Muscle layer of duodenum (tissue), 2 donors: ENCODE data around the gene DPH1.
A peak's percentile ranks its signal among the peaks of the same experiment; 100 is the strongest.

ENCODE experiments used
- H3K27ac ChIP-seq: one replicate; pipeline ENCODE4 v1.7.0; 2013; ENCODE audit warnings: mild to moderate bottlenecking, low read length
- H3K27me3 ChIP-seq: one replicate; pipeline ENCODE4 v1.7.0; 2013; ENCODE audit warnings: low read depth, mild to moderate bottlenecking, control low read depth, low read length
- H3K36me3 ChIP-seq, 2 donors: one replicate each; pipeline ENCODE4 v1.7.0; 2013; ENCODE audit warnings: low read length in 2 of 2, control low read depth in 1 of 2, mild to moderate bottlenecking in 1 of 2; ENCODE audit not compliant: insufficient read depth in 2 of 2, control insufficient read depth in 1 of 2
- H3K4me1 ChIP-seq, 2 donors: one replicate each; pipeline ENCODE4 v1.7.0; 2013; ENCODE audit warnings: low read length in 2 of 2, mild to moderate bottlenecking in 2 of 2, control low read depth in 1 of 2, moderate library complexity in 1 of 2; ENCODE audit not compliant: insufficient read depth in 2 of 2, control insufficient read depth in 1 of 2
- H3K4me3 ChIP-seq, 2 donors: one replicate each; pipeline ENCODE4 v1.7.0; 2013; ENCODE audit warnings: low read length in 2 of 2, low read depth in 1 of 2, mild to moderate bottlenecking in 1 of 2
- H3K9me3 ChIP-seq, 2 donors: one replicate each; pipeline ENCODE4 v1.7.0; 2013; ENCODE audit warnings: low read length in 2 of 2, control low read depth in 1 of 2, mild to moderate bottlenecking in 1 of 2; ENCODE audit not compliant: control insufficient read depth in 1 of 2
- donor health status: healthy.

DPH1 gene

DNA sequence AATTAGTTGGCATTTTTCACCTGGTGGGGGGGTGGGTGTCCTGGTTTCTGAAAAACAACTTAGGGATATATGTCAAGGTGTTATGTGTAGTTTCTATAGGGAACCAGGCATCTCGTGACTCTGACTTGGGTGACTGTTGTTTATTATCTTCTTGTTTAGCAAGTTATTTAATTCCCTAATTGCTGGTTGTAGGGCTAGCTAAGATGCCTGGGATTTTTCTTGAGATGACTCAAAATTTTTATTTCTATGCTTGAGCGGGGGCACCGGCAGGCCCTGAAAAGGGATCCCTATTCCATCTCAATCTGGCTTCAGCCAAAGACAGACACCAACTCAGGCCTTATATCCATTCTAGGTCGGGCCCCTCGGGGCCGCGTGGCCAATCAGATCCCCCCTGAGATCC is 3.2 kb downstream of the DPH1 start:
- Histone ChIP-seq H3K4me3 (no peak overlapping the region), H3K4me1 (peaks cover 4 to 20% of the 10 kb centered on the region in 2 donors)

DNA sequence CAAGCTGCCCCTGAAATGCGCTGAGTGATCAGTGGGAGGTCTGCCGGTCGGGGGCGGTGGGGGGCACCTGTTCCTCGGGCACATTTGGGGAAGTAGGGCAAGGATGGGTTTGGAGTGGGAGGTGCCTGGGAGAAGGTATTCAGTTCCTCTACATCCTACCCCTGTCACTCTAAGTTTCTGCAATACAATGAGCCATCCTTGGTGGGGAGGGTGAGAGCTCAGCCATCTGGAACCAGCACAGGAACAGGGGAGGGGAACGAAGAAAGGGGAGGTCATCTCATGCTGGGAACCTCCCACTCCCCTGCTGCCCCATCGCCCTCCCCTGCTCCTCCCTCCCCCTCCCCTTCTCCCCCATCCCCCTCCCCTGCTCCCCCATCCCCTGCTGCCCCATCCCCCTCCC is 4.2 kb downstream of the DPH1 start:
- H3K27ac ChIP-seq: no peak overlapping the region

More for the DNA sequence above, 3.2 kb downstream of the DPH1 start:
- Histone ChIP-seq H3K36me3 (peaks cover 4 to 34% of the 10 kb centered on the region in 2 donors), H3K27me3 (peaks cover 9% of the 10 kb centered on the region), H3K27ac (no peak overlapping the region), H3K9me3 (no peaks in the 10 kb centered on the region)

DNA sequence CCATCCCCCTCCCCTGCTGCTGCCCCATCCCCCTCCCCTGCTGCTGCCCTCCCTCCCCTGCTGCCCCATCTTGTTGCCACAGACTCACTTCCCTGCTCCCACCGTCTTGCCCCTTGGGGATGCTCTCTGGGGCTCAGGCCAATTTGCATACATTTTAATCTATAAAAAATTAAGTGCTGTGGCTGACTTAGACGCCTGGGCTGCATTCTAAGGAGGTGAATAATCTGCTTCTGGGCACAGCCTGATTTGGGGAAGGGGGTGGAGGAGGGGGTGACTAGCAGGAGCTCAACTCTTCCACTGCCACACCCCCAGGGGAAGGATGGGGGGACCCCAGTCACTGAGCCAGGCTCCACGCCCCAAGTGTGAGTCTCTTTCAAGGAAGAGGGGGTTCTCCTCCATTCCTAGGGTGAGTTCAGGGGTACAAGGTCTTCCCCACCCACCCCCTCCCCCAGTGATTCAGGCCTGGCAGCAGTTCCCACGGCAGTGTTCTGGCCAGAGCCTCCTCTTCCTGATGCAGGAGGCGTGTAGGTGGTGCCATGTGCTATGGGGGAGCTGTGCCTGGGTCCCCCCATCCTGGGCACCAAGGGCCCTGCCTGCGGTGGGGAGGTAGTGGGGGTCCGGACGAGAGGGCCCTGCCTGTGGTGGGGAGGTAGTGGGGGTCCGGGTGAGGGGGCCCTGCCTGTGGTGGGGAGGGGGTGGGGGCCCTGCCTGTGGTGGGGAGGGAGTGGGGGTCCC is 5.0 kb downstream of the DPH1 start:
- no peaks in the 10 kb centered on the region for H3K27me3 ChIP-seq
- no peak overlapping the region for H3K4me3 ChIP-seq
- H3K4me1 ChIP-seq: peaks cover 4 to 15% of the 10 kb centered on the region in 2 donors
- no peak overlapping the region for H3K27ac ChIP-seq
- H3K36me3 ChIP-seq: peaks cover 4 to 42% of the 10 kb centered on the region in 2 donors
- no peaks in the 10 kb centered on the region for H3K9me3 ChIP-seq

More for the DNA sequence above, 4.2 kb downstream of the DPH1 start:
- H3K9me3 ChIP-seq: no peaks in the 10 kb centered on the region
- peaks cover 4 to 20% of the 10 kb centered on the region in 2 donors for H3K4me1 ChIP-seq
- peaks cover 4 to 41% of the 10 kb centered on the region in 2 donors for H3K36me3 ChIP-seq
- H3K4me3 ChIP-seq: no peak overlapping the region
- H3K27me3 ChIP-seq: no peaks in the 10 kb centered on the region

DNA sequence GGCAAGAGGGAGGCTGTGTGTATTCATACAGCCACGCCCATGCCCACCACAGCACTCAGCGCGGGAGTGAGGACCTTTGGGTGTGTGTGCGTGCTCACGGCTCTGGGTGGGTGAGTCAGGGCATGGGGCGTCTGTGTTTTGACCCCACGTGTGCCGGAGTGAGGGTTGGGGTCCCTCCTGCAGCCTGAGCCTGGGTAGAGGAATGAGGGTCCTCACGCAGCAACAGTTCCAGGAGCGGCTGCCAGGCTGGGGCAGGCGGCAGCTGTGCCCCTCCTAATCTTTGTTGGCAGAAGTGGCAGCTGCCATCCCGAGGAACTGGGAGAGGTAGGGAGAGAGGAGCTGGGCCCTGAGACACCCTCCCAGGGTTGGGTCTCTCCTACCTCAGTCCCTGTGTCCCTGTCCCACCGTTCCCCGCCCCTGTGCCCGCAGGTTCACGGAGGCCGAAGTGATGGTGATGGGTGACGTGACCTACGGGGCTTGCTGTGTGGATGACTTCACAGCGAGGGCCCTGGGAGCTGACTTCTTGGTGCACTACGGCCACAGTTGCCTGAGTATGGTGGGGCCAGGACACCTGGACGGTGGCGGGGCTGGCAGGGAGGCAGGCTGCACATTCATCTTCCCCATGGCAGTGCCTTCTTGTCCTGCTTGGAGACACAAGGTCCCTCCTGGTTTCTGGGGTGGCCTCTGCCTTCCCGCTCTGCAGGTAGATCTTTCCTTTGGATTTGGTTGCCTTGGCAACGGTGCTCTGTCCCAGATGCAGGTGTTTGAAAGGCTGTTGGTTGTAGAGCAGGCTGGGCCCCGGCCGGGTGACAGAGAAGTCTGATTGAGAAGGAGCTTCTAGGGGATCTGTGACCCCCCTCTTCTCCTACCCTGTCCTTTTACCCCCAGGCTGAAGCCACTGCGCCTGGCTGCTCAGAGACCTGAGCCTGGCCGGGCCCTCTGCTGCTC is 5.9 kb downstream of the DPH1 start:
- no peaks in the 10 kb centered on the region for H3K27me3 ChIP-seq
- no peaks in the 10 kb centered on the region for H3K9me3 ChIP-seq
- H3K27ac ChIP-seq: no peak overlapping the region
- peaks cover 4 to 49% of the 10 kb centered on the region in 2 donors for H3K36me3 ChIP-seq
- peaks cover 3 to 12% of the 10 kb centered on the region in 2 donors for H3K4me1 ChIP-seq
- no peak overlapping the region for H3K4me3 ChIP-seq

DNA sequence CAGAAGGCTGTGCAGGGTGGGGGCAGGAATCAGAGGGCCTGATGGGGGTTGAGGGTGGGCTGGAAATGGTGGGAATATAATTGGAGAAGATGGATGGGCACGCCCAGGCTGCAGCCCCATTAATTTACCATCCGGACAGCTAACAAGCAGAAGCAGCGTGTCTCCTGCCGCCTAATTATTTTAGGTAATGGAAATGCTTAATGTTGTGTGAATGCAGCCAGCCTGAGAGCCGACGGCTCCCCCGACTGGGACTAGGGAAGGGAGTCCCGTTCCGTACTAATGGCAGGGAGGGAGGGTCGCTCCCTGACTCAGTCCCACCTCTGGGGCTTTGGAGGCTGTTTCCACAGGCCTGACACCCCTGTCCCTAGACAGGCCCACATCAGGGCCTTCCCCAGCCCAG is 7.2 kb downstream of the DPH1 start:
- Histone ChIP-seq H3K27ac (no peak overlapping the region), H3K27me3 (no peaks in the 10 kb centered on the region), H3K4me1 (peaks cover 0 to 9% of the 10 kb centered on the region in 2 donors), H3K9me3 (no peaks in the 10 kb centered on the region), H3K4me3 (no peak overlapping the region), H3K36me3 (peaks cover 4 to 49% of the 10 kb centered on the region in 2 donors)

DNA sequence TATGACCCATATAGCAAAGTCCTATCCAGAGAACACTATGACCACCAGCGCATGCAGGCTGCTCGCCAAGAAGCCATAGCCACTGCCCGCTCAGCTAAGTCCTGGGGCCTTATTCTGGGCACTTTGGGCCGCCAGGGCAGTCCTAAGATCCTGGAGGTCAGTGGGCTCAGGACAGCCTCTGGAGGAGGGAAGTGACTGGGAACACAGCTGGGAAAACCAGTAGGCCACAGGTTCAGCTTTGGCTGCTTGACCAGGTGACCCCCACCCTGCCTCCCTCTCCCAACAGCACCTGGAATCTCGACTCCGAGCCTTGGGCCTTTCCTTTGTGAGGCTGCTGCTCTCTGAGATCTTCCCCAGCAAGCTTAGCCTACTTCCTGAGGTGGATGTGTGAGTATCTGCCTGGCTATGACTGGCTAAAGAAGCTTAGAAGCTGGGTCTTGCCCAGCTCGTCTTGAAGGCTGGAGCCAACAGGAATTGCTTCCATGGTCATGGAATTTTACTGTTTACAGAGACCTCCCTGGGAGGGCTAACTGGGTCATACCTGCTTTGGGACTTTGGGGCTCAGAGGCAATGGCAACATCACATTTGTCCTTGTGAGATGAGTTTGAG is 10.4 kb downstream of the DPH1 start:
- Histone ChIP-seq H3K4me3 (no peak overlapping the region), H3K27ac (no peak overlapping the region), H3K4me1 (peaks cover 10 to 29% of the 10 kb centered on the region in 2 donors), H3K36me3 (peaks cover 9 to 59% of the 10 kb centered on the region in 2 donors), H3K27me3 (no peaks in the 10 kb centered on the region), H3K9me3 (no peaks in the 10 kb centered on the region)

DNA sequence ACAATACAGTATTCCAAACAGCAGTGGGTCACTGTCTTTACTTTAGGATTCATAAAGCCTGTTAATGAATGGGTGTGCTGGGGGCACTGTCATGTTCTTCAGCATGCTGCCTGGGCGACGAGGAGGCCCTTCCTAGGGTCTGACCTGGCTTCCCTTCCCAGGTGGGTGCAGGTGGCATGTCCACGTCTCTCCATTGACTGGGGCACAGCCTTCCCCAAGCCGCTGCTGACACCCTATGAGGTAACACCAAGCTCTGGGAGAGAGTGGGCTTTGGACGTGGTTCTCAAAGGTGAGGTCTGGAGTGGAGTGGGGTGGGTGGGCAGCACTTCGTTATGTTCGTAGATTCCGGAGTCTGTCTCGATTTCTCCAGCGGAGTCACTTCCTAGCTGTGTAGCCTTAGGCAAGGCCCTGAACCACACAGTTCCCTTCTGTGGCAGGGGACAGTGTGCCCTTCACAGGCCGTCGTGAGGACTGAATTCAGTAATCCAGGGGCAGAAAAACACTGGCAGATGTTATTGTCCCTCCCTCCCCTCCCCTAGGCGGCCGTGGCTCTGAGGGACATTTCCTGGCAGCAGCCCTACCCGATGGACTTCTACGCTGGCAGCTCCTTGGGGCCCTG is 11.1 kb downstream of the DPH1 start:
- Histone ChIP-seq H3K27ac (no peak overlapping the region), H3K27me3 (no peaks in the 10 kb centered on the region), H3K4me1 (peaks cover 10 to 29% of the 10 kb centered on the region in 2 donors), H3K9me3 (no peaks in the 10 kb centered on the region), H3K36me3 (peaks cover 9 to 52% of the 10 kb centered on the region in 2 donors), H3K4me3 (peak overlapping the region; percentile 9 to 82)

DNA sequence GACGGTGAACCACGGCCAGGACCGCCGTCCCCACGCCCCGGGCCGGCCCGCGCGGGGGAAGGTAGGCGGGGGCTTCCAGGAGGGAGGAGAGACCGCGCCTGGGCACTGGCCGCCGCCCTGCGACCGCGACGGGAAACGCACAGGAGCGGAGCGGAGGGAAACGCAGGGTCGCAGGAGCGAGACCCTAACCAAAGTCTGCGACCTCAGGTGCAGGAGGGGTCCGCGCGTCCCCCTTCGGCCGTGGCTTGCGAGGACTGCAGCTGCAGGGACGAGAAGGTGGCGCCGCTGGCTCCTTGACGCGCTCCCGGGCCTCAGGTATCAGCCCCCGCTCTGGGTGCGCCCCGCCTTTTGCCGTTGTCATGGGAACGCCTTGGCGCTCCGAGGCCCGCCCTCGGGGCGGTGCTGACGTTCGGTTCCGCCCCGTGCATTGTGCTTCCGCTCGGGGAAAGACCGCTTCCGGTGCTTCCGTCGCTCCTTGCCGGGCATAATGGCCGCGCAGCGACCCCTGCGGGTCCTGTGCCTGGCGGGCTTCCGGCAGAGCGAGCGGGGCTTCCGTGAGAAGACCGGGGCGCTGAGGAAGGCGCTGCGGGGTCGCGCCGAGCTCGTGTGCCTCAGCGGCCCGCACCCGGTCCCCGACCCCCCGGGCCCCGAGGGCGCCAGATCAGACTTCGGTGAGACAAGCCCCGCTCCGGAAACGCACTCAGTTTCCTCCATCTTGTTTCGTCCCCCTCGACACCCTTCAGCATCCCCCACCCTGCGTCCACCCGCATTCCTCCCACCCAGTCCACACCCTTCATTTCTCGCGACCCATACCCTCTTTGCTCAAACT is 11.8 kb downstream of the DPH1 start, which contains the start of gene OVCA2:
Gene OVCA2, plus strand, starts transcription at position 462 of the 829 bp plus-strand sequence. Its CDS starts 26 bp downstream, at position 488.
- no peaks in the 10 kb centered on the region for H3K27me3 ChIP-seq
- H3K27ac ChIP-seq: peak within 1 kb of the TSS; percentile 89
- peaks cover 10 to 29% of the 10 kb centered on the region in 2 donors for H3K4me1 ChIP-seq
- H3K36me3 ChIP-seq: peaks cover 9 to 45% of the 10 kb centered on the region in 2 donors
- H3K4me3 ChIP-seq: peak within 1 kb of the TSS; percentile 82 to 92
- H3K9me3 ChIP-seq: no peaks in the 10 kb centered on the region

DNA sequence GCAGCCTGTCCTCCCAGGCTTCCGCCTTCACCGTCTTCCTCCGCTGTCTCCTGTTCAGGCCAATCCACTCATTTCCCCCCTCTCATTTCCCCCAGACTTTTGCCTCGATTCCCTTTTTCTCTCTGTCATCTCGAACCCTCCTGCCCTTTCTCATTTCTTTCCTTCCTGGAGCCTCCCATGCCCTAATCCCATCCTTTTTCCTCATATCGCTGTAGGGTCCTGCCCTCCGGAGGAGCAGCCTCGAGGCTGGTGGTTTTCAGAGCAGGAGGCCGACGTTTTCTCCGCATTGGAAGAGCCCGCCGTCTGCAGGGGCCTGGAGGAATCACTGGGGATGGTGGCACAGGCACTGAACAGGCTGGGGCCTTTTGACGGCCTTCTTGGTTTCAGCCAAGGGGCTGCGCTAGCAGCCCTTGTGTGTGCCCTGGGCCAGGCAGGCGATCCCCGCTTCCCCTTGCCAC is 12.5 kb downstream of the DPH1 start:
- Histone ChIP-seq H3K4me1 (peaks cover 10 to 29% of the 10 kb centered on the region in 2 donors), H3K27me3 (no peaks in the 10 kb centered on the region), H3K4me3 (peak overlapping the region; percentile 82 to 92), H3K36me3 (peaks cover 9 to 38% of the 10 kb centered on the region in 2 donors), H3K27ac (peak overlapping the region; percentile 89), H3K9me3 (no peaks in the 10 kb centered on the region)

DNA sequence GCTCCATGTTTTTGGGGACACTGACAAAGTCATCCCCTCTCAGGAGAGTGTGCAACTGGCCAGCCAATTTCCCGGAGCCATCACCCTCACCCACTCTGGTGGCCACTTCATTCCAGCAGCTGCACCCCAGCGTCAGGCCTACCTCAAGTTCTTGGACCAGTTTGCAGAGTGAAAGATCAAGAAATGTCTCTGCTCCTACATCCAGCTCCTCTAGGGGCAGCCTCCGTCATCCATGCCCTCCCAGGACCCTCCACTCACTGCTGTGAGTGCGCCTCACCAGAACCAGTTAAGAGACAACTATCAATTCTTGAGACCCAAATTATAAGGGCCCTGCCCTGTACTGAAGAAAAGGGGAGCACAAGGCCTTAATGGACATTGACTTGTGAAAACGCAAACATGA is 13.0 kb downstream of the DPH1 start:
- Histone ChIP-seq H3K36me3 (peaks cover 9 to 33% of the 10 kb centered on the region in 2 donors), H3K27me3 (no peaks in the 10 kb centered on the region), H3K4me1 (peaks cover 10 to 29% of the 10 kb centered on the region in 2 donors), H3K9me3 (no peaks in the 10 kb centered on the region), H3K4me3 (peak overlapping the region; percentile 82 to 92), H3K27ac (peak overlapping the region; percentile 39)
